Spleen (tissue), 7 donors: ENCODE measurements around the gene SELP.

Experiments
- POLR2A ChIP-seq, 3 donors: fragments of 450-650 bp; IDR thresholded peaks; one replicate each; pipeline ENCODE4 v1.5.1; 2017; ENCODE audit warnings: antibody characterized with exemption in 3 of 3, mild to moderate bottlenecking in 1 of 3
- POLR2AphosphoS5 ChIP-seq, 3 donors: sonication (generic); formaldehyde crosslinking; IDR thresholded peaks; one replicate each; pipeline ENCODE4 v1.5.1; 2017; ENCODE audit warnings: antibody characterized with exemption in 3 of 3
- TF ChIP-seq, protein P1 (sequence below), 11 experiments: fragments of 200-600 bp in 7 of 11; fragments of 450-650 bp in 4 of 11; sonication (generic) in 4 of 11; IDR thresholded peaks in 8 of 11; conservative IDR thresholded peaks in 3 of 11; 1 replicate in 7 of 11; 2 replicates in 4 of 11; pipeline versions ENCODE4 v1.4.0 to v1.8.0; 2016 to 2021; ENCODE audit warnings: antibody characterized with exemption in 11 of 11, inconsistent platforms in 4 of 11, mild to moderate bottlenecking in 1 of 11
- donor health status: DM: no; HTN: no; CAD: no; lungs with moderate emphysema.
- donor health status: DM: no; HTN: no; CAD: no.
- donor health status: DM: no; HTN: no; CAD: no.

DNA sequence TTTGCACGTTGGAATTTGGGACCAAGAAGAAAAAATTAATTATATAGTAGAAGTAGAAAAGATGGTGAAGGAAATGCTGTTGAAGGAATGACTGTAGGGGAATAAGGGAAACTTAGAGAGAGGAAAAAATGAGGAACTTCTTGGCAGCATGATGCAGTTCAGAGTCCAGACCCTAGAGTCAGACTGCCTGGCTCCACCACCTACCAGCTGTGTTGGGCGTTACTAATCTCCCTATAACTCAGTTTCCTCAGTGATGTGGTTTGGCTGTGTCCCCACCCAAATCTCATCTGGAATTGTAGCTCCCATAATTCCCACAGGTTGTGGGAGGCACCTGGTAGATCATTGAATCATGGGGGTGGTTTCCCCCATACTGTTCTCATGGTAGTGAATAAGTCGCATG is 1.3 kb upstream of the SELP start:
- TF ChIP-seq, protein P1, sequence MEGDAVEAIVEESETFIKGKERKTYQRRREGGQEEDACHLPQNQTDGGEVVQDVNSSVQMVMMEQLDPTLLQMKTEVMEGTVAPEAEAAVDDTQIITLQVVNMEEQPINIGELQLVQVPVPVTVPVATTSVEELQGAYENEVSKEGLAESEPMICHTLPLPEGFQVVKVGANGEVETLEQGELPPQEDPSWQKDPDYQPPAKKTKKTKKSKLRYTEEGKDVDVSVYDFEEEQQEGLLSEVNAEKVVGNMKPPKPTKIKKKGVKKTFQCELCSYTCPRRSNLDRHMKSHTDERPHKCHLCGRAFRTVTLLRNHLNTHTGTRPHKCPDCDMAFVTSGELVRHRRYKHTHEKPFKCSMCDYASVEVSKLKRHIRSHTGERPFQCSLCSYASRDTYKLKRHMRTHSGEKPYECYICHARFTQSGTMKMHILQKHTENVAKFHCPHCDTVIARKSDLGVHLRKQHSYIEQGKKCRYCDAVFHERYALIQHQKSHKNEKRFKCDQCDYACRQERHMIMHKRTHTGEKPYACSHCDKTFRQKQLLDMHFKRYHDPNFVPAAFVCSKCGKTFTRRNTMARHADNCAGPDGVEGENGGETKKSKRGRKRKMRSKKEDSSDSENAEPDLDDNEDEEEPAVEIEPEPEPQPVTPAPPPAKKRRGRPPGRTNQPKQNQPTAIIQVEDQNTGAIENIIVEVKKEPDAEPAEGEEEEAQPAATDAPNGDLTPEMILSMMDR (IDR thresholded peaks at IDR 0.05 in 8 of 11, conservative IDR thresholded peaks at IDR 0.05 in 3 of 11), result no peak
- TF ChIP-seq POLR2AphosphoS5 (IDR thresholded peaks at IDR 0.05) (no peak), POLR2A (IDR thresholded peaks at IDR 0.05) (no peak)
